Central memory CD8-positive, alpha-beta T cell (primary cell): ENCODE measurements around the gene EML5.

Experiments used
- ATAC-seq: fragments of 150-1000 bp; cut with Tn5 transposase; replicated peaks from 2 replicates; pipeline ENCODE4 v1.10.0; 2022; ENCODE audit warnings: mild to moderate bottlenecking, moderate FRiP score, moderate number of reproducible peaks; ENCODE audit not compliant: poor library complexity, severe bottlenecking; ENCODE audit errors: extremely low read depth
- DNase-seq, 2 donors: peaks; one replicate each; pipeline ENCODE4 v3.0.0; 2021; ENCODE audit warnings: low spot score in 2 of 2
- H3K27ac Mint-ChIP-seq: one replicate; pipeline ENCODE4 v1.8.0; 2022; ENCODE audit warnings: low read depth, mild to moderate bottlenecking, moderate library complexity, mixed read lengths
- H3K27me3 Mint-ChIP-seq: one replicate; pipeline ENCODE4 v1.8.0; 2022; ENCODE audit warnings: mixed read lengths
- H3K36me3 Mint-ChIP-seq: one replicate; pipeline ENCODE4 v1.8.0; 2022; ENCODE audit warnings: mild to moderate bottlenecking, moderate library complexity, mixed read lengths; ENCODE audit not compliant: insufficient read depth
- H3K4me1 Mint-ChIP-seq: one replicate; pipeline ENCODE4 v1.8.0; 2022; ENCODE audit warnings: mixed read lengths
- H3K4me3 Mint-ChIP-seq: one replicate; pipeline ENCODE4 v1.8.0; 2022; ENCODE audit warnings: mild to moderate bottlenecking, moderate library complexity, mixed read lengths
- H3K9me3 Mint-ChIP-seq: one replicate; pipeline ENCODE4 v1.8.0; 2022; ENCODE audit warnings: mixed read lengths

EML5 gene

GRCh38 chr14:88792473-88793258 is at the start of gene EML5:
EML5 (minus strand) TSS chr14:88792953; CDS start chr14:88792503, 450 bp downstream.
- DNase-seq (peak; percentile 68 to 72), ATAC-seq (peak; percentile 83)
- no peaks in the 10 kb centered on the region for H3K9me3 Mint-ChIP-seq
- no peaks in the 10 kb centered on the region for H3K27me3 Mint-ChIP-seq
- peaks cover 7% of the 10 kb centered on the region for H3K36me3 Mint-ChIP-seq
- H3K27ac Mint-ChIP-seq = peak within 1 kb of the TSS; percentile 65
- H3K4me3 Mint-ChIP-seq = peak within 1 kb of the TSS; percentile 83
- peaks cover 14% of the 10 kb centered on the region for H3K4me1 Mint-ChIP-seq

GRCh38 chr14:88842414-88842813 is 49.7 kb upstream of the EML5 start:
- H3K36me3 Mint-ChIP-seq = no peaks in the 10 kb centered on the region
- no peak for DNase-seq
- H3K4me1 Mint-ChIP-seq = no peaks in the 10 kb centered on the region
- H3K9me3 Mint-ChIP-seq = no peaks in the 10 kb centered on the region
- H3K27me3 Mint-ChIP-seq = peaks cover 11% of the 10 kb centered on the region
- H3K27ac Mint-ChIP-seq = no peak overlapping the region
- no peak for ATAC-seq
- H3K4me3 Mint-ChIP-seq = no peak overlapping the region

GRCh38 chr14:88841741-88842140 is 49.0 kb upstream of the EML5 start:
- ATAC-seq (no peak), DNase-seq (no peak)
- H3K4me1 Mint-ChIP-seq = no peaks in the 10 kb centered on the region
- H3K27ac Mint-ChIP-seq = no peak overlapping the region
- no peaks in the 10 kb centered on the region for H3K9me3 Mint-ChIP-seq
- H3K4me3 Mint-ChIP-seq = no peak overlapping the region
- H3K36me3 Mint-ChIP-seq = no peaks in the 10 kb centered on the region
- H3K27me3 Mint-ChIP-seq = peaks cover 18% of the 10 kb centered on the region

GRCh38 chr14:88840926-88841325 is 48.2 kb upstream of the EML5 start:
- DNase-seq (no peak), ATAC-seq (no peak)
- H3K4me1 Mint-ChIP-seq = no peaks in the 10 kb centered on the region

GRCh38 chr14:88838015-88838414 is 45.3 kb upstream of the EML5 start:
- ATAC-seq = no peak
- no peaks in the 10 kb centered on the region for H3K4me1 Mint-ChIP-seq
- H3K4me3 Mint-ChIP-seq = no peak overlapping the region

More at GRCh38 chr14:88840926-88841325, 48.2 kb upstream of the EML5 start:
- Mint-ChIP-seq H3K27ac (no peak overlapping the region), H3K9me3 (no peaks in the 10 kb centered on the region), H3K27me3 (peaks cover 19% of the 10 kb centered on the region), H3K36me3 (no peaks in the 10 kb centered on the region), H3K4me3 (no peak overlapping the region)

GRCh38 chr14:88837495-88837894 is 44.7 kb upstream of the EML5 start:
- DNase-seq = no peak
- no peaks in the 10 kb centered on the region for H3K36me3 Mint-ChIP-seq
- H3K4me1 Mint-ChIP-seq = no peaks in the 10 kb centered on the region
- H3K4me3 Mint-ChIP-seq = no peak overlapping the region
- H3K9me3 Mint-ChIP-seq = no peaks in the 10 kb centered on the region
- no peak for ATAC-seq
- no peak overlapping the region for H3K27ac Mint-ChIP-seq
- H3K27me3 Mint-ChIP-seq = peaks cover 30% of the 10 kb centered on the region

More at GRCh38 chr14:88838015-88838414, 45.3 kb upstream of the EML5 start:
- Mint-ChIP-seq H3K27me3 (peaks cover 30% of the 10 kb centered on the region), H3K9me3 (no peaks in the 10 kb centered on the region), H3K36me3 (no peaks in the 10 kb centered on the region), H3K27ac (no peak overlapping the region)
- no peak for DNase-seq

GRCh38 chr14:88835661-88836060 is 42.9 kb upstream of the EML5 start:
- Mint-ChIP-seq H3K4me3 (no peak overlapping the region), H3K4me1 (no peaks in the 10 kb centered on the region)
- no peak for ATAC-seq

GRCh38 chr14:88834883-88835431 is 42.2 kb upstream of the EML5 start:
- Mint-ChIP-seq H3K9me3 (no peaks in the 10 kb centered on the region), H3K27me3 (peaks cover 30% of the 10 kb centered on the region), H3K4me3 (no peak overlapping the region), H3K27ac (no peak overlapping the region), H3K4me1 (no peaks in the 10 kb centered on the region), H3K36me3 (no peaks in the 10 kb centered on the region)
- ATAC-seq (no peak), DNase-seq (no peak)

More at GRCh38 chr14:88835661-88836060, 42.9 kb upstream of the EML5 start:
- H3K27me3 Mint-ChIP-seq = peaks cover 30% of the 10 kb centered on the region
- no peaks in the 10 kb centered on the region for H3K9me3 Mint-ChIP-seq
- DNase-seq = no peak
- no peak overlapping the region for H3K27ac Mint-ChIP-seq
- no peaks in the 10 kb centered on the region for H3K36me3 Mint-ChIP-seq

GRCh38 chr14:88831284-88831683 is 38.5 kb upstream of the EML5 start:
- Mint-ChIP-seq H3K27me3 (peaks cover 12% of the 10 kb centered on the region), H3K4me1 (no peaks in the 10 kb centered on the region), H3K36me3 (no peaks in the 10 kb centered on the region), H3K4me3 (no peak overlapping the region), H3K9me3 (no peaks in the 10 kb centered on the region), H3K27ac (no peak overlapping the region)
- ATAC-seq (no peak), DNase-seq (no peak)

- Mint-ChIP-seq H3K27ac (no peak overlapping the region), H3K36me3 (no peaks in the 10 kb centered on the region), H3K4me3 (no peak overlapping the region), H3K4me1 (peaks cover 4% of the 10 kb centered on the region), H3K27me3 (peaks cover 12% of the 10 kb centered on the region), H3K9me3 (no peaks in the 10 kb centered on the region)
- DNase-seq (no peak), ATAC-seq (no peak)
Measured at GRCh38 chr14:88829685-88830302, 37.0 kb upstream of the EML5 start.

- Mint-ChIP-seq H3K36me3 (peaks cover 3% of the 10 kb centered on the region), H3K4me1 (peaks cover 5% of the 10 kb centered on the region), H3K9me3 (no peaks in the 10 kb centered on the region), H3K4me3 (no peak overlapping the region), H3K27ac (no peak overlapping the region), H3K27me3 (peaks cover 8% of the 10 kb centered on the region)
- DNase-seq (no peak), ATAC-seq (no peak)
Measured at GRCh38 chr14:88829188-88829587, 36.4 kb upstream of the EML5 start.

GRCh38 chr14:88825503-88825902 is 32.8 kb upstream of the EML5 start:
- H3K27ac Mint-ChIP-seq = no peak overlapping the region
- H3K4me1 Mint-ChIP-seq = peaks cover 9% of the 10 kb centered on the region
- H3K36me3 Mint-ChIP-seq = peaks cover 3% of the 10 kb centered on the region
- no peaks in the 10 kb centered on the region for H3K9me3 Mint-ChIP-seq
- H3K4me3 Mint-ChIP-seq = no peak overlapping the region
- ATAC-seq (no peak), DNase-seq (no peak)
- H3K27me3 Mint-ChIP-seq = peaks cover 8% of the 10 kb centered on the region

- ATAC-seq (no peak), DNase-seq (no peak)
- Mint-ChIP-seq H3K27ac (peak overlapping the region; percentile 96), H3K27me3 (peaks cover 12% of the 10 kb centered on the region), H3K36me3 (peaks cover 3% of the 10 kb centered on the region), H3K4me3 (peak overlapping the region; percentile 81), H3K9me3 (no peaks in the 10 kb centered on the region), H3K4me1 (peaks cover 9% of the 10 kb centered on the region)
Measured at GRCh38 chr14:88825078-88825458, 32.3 kb upstream of the EML5 start.
